ENCODE results near the gene DACH1.

DACH1 gene

DNA sequence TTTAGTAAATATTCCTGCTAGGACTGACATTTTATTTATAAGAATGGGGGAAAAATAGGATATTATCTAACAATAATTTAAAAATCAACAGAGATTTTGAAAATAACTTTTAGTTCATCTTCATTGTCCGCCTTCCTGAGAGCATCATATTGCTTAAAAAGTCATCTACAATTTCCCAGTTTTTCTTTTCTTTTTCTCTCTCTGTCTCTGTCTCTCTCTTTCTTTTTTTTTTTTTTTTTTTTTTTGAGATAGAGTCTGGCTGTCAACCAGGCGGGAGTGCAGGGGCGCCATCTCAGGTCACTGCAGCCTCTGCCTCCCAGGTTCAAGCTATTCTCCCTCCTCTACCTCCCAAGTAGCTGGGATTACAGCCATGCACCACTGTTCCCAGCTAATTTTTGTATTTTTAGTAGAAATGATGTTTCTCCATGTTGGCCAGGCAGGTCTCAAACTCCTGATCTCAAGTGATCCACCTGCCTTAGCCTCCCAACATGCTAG lies 276.3 kb downstream of the DACH1 start:
- no peak overlapping the region for H2BK120ac ChIP-seq (ENCODE audit: insufficient read depth, low read length, poor library complexity)
- H2BK12ac ChIP-seq (ENCODE audit: low read length), result no peak overlapping the region
- H3K4me1 ChIP-seq (ENCODE audit: control insufficient read depth in 1 of 2, insufficient read depth in 2 of 2, low read length in 2 of 2), result no peaks in the 10 kb centered on the region
- DNase-seq, result no peak
- H4K8ac ChIP-seq (ENCODE audit: low read depth, low read length), result no peak overlapping the region
- H3K18ac ChIP-seq (ENCODE audit: low read length), result no peak overlapping the region
- no peak overlapping the region for H2BK5ac ChIP-seq (ENCODE audit: low read depth, low read length, poor library complexity)
- H3K9me3 ChIP-seq (ENCODE audit: insufficient read depth, low read depth, low read length), result no peaks in the 10 kb centered on the region
- H2AFZ ChIP-seq (ENCODE audit: insufficient read depth, low read length, poor library complexity), result no peak overlapping the region
- H3K23ac ChIP-seq (ENCODE audit: low read length), result no peak overlapping the region
- H3K36me3 ChIP-seq (ENCODE audit: control insufficient read depth in 1 of 2, insufficient read depth in 2 of 2, low read length in 2 of 2), result no peaks in the 10 kb centered on the region
- no peak overlapping the region for H3K27ac ChIP-seq (ENCODE audit: low read depth, low read length)
- no peaks in the 10 kb centered on the region for H3K79me1 ChIP-seq (ENCODE audit: low read length)
- no peak overlapping the region for H2AK5ac ChIP-seq (ENCODE audit: low read length)
- no peak overlapping the region for H3K4ac ChIP-seq (ENCODE audit: low read depth, low read length)
- no peaks in the 10 kb centered on the region for H3K27me3 ChIP-seq (ENCODE audit: insufficient read depth, low read length)
- H3K4me3 ChIP-seq (ENCODE audit: low read depth, low read length), result no peak overlapping the region
- no peak overlapping the region for H3K4me2 ChIP-seq (ENCODE audit: low read length)
- H4K12ac ChIP-seq (ENCODE audit: low read depth, low read length), result no peak overlapping the region
- WGBS (ENCODE audit: extremely low coverage, insufficient coverage, insufficient read length), result no CpG with 5 or more reads among the region's 3 CpGs
- no peak overlapping the region for H3K14ac ChIP-seq (ENCODE audit: low read length)
- H3K79me2 ChIP-seq (ENCODE audit: control insufficient read depth, insufficient read depth, low read length, poor library complexity), result no peaks in the 10 kb centered on the region
- H4K91ac ChIP-seq (ENCODE audit: low read depth, low read length), result no peak overlapping the region
- no peak overlapping the region for H3K9ac ChIP-seq (ENCODE audit: low read length)

- no peak overlapping the region for H4K91ac ChIP-seq (ENCODE audit: low read depth, low read length)
- H3K27me3 ChIP-seq (ENCODE audit: insufficient read depth, low read length), result no peaks in the 10 kb centered on the region
- no peak overlapping the region for H3K4me3 ChIP-seq (ENCODE audit: low read depth, low read length)
- H2BK5ac ChIP-seq (ENCODE audit: low read depth, low read length, poor library complexity), result no peak overlapping the region
- no peak overlapping the region for H3K4me2 ChIP-seq (ENCODE audit: low read length)
- no peak overlapping the region for H4K12ac ChIP-seq (ENCODE audit: low read depth, low read length)
- H3K27ac ChIP-seq (ENCODE audit: low read depth, low read length), result no peak overlapping the region
- H3K23ac ChIP-seq (ENCODE audit: low read length), result no peak overlapping the region
- no peak overlapping the region for H3K14ac ChIP-seq (ENCODE audit: low read length)
- no peaks in the 10 kb centered on the region for H3K79me1 ChIP-seq (ENCODE audit: low read length)
- H3K9me3 ChIP-seq (ENCODE audit: insufficient read depth, low read depth, low read length), result no peaks in the 10 kb centered on the region
- H3K79me2 ChIP-seq (ENCODE audit: control insufficient read depth, insufficient read depth, low read length, poor library complexity), result no peaks in the 10 kb centered on the region
- no peak overlapping the region for H4K8ac ChIP-seq (ENCODE audit: low read depth, low read length)
- no peaks in the 10 kb centered on the region for H3K36me3 ChIP-seq (ENCODE audit: control insufficient read depth in 1 of 2, insufficient read depth in 2 of 2, low read length in 2 of 2)
- no peak overlapping the region for H2BK12ac ChIP-seq (ENCODE audit: low read length)
- no peak overlapping the region for H2AK5ac ChIP-seq (ENCODE audit: low read length)
- H3K4ac ChIP-seq (ENCODE audit: low read depth, low read length), result no peak overlapping the region
- no peaks in the 10 kb centered on the region for H3K4me1 ChIP-seq (ENCODE audit: control insufficient read depth in 1 of 2, insufficient read depth in 2 of 2, low read length in 2 of 2)
- H2AFZ ChIP-seq (ENCODE audit: insufficient read depth, low read length, poor library complexity), result no peak overlapping the region
- no peak overlapping the region for H2BK120ac ChIP-seq (ENCODE audit: insufficient read depth, low read length, poor library complexity)
- no peak overlapping the region for H3K9ac ChIP-seq (ENCODE audit: low read length)
- no peak for DNase-seq
- WGBS (ENCODE audit: extremely low coverage, insufficient coverage, insufficient read length), result no CpG with 5 or more reads among the region's 2 CpGs
- H3K18ac ChIP-seq (ENCODE audit: low read length), result no peak overlapping the region
Measured at GRCh38 chr13:71589032-71589431, 278.0 kb downstream of the DACH1 start.

DNA sequence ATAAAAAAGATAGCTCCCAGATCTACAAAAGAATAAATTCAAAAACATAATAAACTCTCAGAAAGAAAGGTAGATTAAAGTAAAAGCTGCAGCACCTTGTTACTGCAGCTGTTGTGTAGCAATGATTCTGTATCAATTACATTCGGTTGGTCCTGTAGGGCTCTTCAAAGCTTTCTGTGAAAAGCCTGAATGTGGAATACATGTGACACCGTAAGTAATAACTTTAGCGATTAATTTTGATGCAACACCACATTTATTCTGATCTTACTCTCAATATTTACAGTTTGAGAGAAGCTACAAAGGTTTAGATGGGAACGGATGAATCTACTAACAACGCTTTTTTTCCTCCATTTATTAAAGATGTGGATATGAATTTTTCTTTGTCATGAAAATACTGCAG lies 279.2 kb downstream of the DACH1 start:
- Histone ChIP-seq H3K14ac (ENCODE audit: low read length) (no peak overlapping the region), H2BK120ac (ENCODE audit: insufficient read depth, low read length, poor library complexity) (no peak overlapping the region), H3K36me3 (ENCODE audit: control insufficient read depth in 1 of 2, insufficient read depth in 2 of 2, low read length in 2 of 2) (no peaks in the 10 kb centered on the region), H3K4me2 (ENCODE audit: low read length) (no peak overlapping the region), H4K12ac (ENCODE audit: low read depth, low read length) (no peak overlapping the region), H3K23ac (ENCODE audit: low read length) (no peak overlapping the region), H3K9me3 (ENCODE audit: insufficient read depth, low read depth, low read length) (no peaks in the 10 kb centered on the region), H2AFZ (ENCODE audit: insufficient read depth, low read length, poor library complexity) (no peak overlapping the region), H3K27ac (ENCODE audit: low read depth, low read length) (no peak overlapping the region), H3K79me1 (ENCODE audit: low read length) (no peaks in the 10 kb centered on the region), H3K9ac (ENCODE audit: low read length) (no peak overlapping the region), H3K4me1 (ENCODE audit: control insufficient read depth in 1 of 2, insufficient read depth in 2 of 2, low read length in 2 of 2) (no peaks in the 10 kb centered on the region), H3K27me3 (ENCODE audit: insufficient read depth, low read length) (no peaks in the 10 kb centered on the region), H3K4ac (ENCODE audit: low read depth, low read length) (no peak overlapping the region), H2AK5ac (ENCODE audit: low read length) (no peak overlapping the region), H3K79me2 (ENCODE audit: control insufficient read depth, insufficient read depth, low read length, poor library complexity) (no peaks in the 10 kb centered on the region), H4K91ac (ENCODE audit: low read depth, low read length) (no peak overlapping the region), H4K8ac (ENCODE audit: low read depth, low read length) (no peak overlapping the region), H3K4me3 (ENCODE audit: low read depth, low read length) (no peak overlapping the region), H2BK12ac (ENCODE audit: low read length) (no peak overlapping the region), H3K18ac (ENCODE audit: low read length) (no peak overlapping the region), H2BK5ac (ENCODE audit: low read depth, low read length, poor library complexity) (no peak overlapping the region)
- DNase-seq, result no peak
- WGBS (ENCODE audit: extremely low coverage, insufficient coverage, insufficient read length), result no CpG with 5 or more reads among the region's 5 CpGs

GRCh38 chr13:71587193-71587592 lies 279.8 kb downstream of the DACH1 start:
- no peak overlapping the region for H3K9ac ChIP-seq (ENCODE audit: low read length)
- no CpG with 5 or more reads among the region's 2 CpGs for WGBS (ENCODE audit: extremely low coverage, insufficient coverage, insufficient read length)
- no peak overlapping the region for H4K8ac ChIP-seq (ENCODE audit: low read depth, low read length)
- H3K79me2 ChIP-seq (ENCODE audit: control insufficient read depth, insufficient read depth, low read length, poor library complexity), result no peaks in the 10 kb centered on the region
- no peaks in the 10 kb centered on the region for H3K79me1 ChIP-seq (ENCODE audit: low read length)
- H3K9me3 ChIP-seq (ENCODE audit: insufficient read depth, low read depth, low read length), result no peaks in the 10 kb centered on the region
- H3K36me3 ChIP-seq (ENCODE audit: control insufficient read depth in 1 of 2, insufficient read depth in 2 of 2, low read length in 2 of 2), result no peaks in the 10 kb centered on the region
- no peaks in the 10 kb centered on the region for H3K4me1 ChIP-seq (ENCODE audit: control insufficient read depth in 1 of 2, insufficient read depth in 2 of 2, low read length in 2 of 2)
- H3K27ac ChIP-seq (ENCODE audit: low read depth, low read length), result no peak overlapping the region
- no peak overlapping the region for H3K18ac ChIP-seq (ENCODE audit: low read length)
- H2AFZ ChIP-seq (ENCODE audit: insufficient read depth, low read length, poor library complexity), result no peak overlapping the region
- no peak overlapping the region for H4K12ac ChIP-seq (ENCODE audit: low read depth, low read length)
- no peak overlapping the region for H2BK5ac ChIP-seq (ENCODE audit: low read depth, low read length, poor library complexity)
- H3K4me3 ChIP-seq (ENCODE audit: low read depth, low read length), result no peak overlapping the region
- no peak overlapping the region for H2BK120ac ChIP-seq (ENCODE audit: insufficient read depth, low read length, poor library complexity)
- no peak overlapping the region for H2AK5ac ChIP-seq (ENCODE audit: low read length)
- H3K23ac ChIP-seq (ENCODE audit: low read length), result no peak overlapping the region
- H2BK12ac ChIP-seq (ENCODE audit: low read length), result no peak overlapping the region
- no peaks in the 10 kb centered on the region for H3K27me3 ChIP-seq (ENCODE audit: insufficient read depth, low read length)
- H3K4ac ChIP-seq (ENCODE audit: low read depth, low read length), result no peak overlapping the region
- no peak overlapping the region for H3K4me2 ChIP-seq (ENCODE audit: low read length)
- no peak overlapping the region for H3K14ac ChIP-seq (ENCODE audit: low read length)
- no peak for DNase-seq
- no peak overlapping the region for H4K91ac ChIP-seq (ENCODE audit: low read depth, low read length)
